ENCODE data around the gene ARAP1. TPM values are rescaled to one million over a fixed set of nuclear protein-coding genes. Genes with fewer than 3 reads are reported as not detected.

ARAP1 gene
- total and polyA plus RNA-seq, 2 of the 8 experiments (the other 6 are each of a cell fraction or from before 2014, with no cell fraction given): 25.7 to 61.6 TPM

DNA sequence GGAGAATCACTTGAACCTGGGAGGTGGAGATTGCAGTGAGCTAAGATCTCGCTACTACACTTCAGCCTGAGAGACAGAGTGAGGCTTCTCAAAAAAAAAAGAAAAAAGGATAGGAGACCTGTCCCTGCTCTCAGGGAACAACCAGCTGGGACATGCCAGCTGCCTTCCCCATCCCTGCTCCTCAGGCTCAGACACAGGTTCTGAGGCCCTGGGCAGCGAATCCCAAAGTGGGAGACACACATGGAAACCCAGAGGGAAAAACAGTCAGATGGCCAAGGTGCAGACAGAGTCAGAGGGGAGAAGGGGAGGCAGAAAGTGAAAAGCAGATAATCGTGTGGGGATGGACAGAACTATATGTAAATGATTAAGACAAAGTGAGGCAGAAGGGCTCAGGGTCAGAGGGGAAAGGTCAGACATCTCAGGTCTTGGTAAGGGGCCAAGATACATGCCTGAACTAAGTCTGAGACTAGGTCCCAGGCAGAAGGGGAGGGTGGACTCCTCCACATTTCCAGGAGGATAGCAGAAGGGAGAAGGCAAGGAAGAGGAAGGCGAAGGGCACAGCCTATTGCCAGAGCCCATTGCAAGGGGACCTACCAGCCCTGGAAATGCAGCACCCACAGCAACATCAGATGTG lies 27.4 kb upstream of the ARAP1 start (continued):
- TF ChIP-seq, protein P1, sequence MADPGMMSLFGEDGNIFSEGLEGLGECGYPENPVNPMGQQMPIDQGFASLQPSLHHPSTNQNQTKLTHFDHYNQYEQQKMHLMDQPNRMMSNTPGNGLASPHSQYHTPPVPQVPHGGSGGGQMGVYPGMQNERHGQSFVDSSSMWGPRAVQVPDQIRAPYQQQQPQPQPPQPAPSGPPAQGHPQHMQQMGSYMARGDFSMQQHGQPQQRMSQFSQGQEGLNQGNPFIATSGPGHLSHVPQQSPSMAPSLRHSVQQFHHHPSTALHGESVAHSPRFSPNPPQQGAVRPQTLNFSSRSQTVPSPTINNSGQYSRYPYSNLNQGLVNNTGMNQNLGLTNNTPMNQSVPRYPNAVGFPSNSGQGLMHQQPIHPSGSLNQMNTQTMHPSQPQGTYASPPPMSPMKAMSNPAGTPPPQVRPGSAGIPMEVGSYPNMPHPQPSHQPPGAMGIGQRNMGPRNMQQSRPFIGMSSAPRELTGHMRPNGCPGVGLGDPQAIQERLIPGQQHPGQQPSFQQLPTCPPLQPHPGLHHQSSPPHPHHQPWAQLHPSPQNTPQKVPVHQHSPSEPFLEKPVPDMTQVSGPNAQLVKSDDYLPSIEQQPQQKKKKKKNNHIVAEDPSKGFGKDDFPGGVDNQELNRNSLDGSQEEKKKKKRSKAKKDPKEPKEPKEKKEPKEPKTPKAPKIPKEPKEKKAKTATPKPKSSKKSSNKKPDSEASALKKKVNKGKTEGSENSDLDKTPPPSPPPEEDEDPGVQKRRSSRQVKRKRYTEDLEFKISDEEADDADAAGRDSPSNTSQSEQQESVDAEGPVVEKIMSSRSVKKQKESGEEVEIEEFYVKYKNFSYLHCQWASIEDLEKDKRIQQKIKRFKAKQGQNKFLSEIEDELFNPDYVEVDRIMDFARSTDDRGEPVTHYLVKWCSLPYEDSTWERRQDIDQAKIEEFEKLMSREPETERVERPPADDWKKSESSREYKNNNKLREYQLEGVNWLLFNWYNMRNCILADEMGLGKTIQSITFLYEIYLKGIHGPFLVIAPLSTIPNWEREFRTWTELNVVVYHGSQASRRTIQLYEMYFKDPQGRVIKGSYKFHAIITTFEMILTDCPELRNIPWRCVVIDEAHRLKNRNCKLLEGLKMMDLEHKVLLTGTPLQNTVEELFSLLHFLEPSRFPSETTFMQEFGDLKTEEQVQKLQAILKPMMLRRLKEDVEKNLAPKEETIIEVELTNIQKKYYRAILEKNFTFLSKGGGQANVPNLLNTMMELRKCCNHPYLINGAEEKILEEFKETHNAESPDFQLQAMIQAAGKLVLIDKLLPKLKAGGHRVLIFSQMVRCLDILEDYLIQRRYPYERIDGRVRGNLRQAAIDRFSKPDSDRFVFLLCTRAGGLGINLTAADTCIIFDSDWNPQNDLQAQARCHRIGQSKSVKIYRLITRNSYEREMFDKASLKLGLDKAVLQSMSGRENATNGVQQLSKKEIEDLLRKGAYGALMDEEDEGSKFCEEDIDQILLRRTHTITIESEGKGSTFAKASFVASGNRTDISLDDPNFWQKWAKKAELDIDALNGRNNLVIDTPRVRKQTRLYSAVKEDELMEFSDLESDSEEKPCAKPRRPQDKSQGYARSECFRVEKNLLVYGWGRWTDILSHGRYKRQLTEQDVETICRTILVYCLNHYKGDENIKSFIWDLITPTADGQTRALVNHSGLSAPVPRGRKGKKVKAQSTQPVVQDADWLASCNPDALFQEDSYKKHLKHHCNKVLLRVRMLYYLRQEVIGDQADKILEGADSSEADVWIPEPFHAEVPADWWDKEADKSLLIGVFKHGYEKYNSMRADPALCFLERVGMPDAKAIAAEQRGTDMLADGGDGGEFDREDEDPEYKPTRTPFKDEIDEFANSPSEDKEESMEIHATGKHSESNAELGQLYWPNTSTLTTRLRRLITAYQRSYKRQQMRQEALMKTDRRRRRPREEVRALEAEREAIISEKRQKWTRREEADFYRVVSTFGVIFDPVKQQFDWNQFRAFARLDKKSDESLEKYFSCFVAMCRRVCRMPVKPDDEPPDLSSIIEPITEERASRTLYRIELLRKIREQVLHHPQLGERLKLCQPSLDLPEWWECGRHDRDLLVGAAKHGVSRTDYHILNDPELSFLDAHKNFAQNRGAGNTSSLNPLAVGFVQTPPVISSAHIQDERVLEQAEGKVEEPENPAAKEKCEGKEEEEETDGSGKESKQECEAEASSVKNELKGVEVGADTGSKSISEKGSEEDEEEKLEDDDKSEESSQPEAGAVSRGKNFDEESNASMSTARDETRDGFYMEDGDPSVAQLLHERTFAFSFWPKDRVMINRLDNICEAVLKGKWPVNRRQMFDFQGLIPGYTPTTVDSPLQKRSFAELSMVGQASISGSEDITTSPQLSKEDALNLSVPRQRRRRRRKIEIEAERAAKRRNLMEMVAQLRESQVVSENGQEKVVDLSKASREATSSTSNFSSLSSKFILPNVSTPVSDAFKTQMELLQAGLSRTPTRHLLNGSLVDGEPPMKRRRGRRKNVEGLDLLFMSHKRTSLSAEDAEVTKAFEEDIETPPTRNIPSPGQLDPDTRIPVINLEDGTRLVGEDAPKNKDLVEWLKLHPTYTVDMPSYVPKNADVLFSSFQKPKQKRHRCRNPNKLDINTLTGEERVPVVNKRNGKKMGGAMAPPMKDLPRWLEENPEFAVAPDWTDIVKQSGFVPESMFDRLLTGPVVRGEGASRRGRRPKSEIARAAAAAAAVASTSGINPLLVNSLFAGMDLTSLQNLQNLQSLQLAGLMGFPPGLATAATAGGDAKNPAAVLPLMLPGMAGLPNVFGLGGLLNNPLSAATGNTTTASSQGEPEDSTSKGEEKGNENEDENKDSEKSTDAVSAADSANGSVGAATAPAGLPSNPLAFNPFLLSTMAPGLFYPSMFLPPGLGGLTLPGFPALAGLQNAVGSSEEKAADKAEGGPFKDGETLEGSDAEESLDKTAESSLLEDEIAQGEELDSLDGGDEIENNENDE (IDR thresholded peaks at IDR 0.05; ENCODE audit: insufficient replicate concordance, low read length): no peak
- no peak for TF ChIP-seq EP300 (IDR thresholded peaks at IDR 0.05; ENCODE audit: borderline replicate concordance in 1 of 2, low read depth in 2 of 2, low read length in 2 of 2)
- TF ChIP-seq, protein P2, sequence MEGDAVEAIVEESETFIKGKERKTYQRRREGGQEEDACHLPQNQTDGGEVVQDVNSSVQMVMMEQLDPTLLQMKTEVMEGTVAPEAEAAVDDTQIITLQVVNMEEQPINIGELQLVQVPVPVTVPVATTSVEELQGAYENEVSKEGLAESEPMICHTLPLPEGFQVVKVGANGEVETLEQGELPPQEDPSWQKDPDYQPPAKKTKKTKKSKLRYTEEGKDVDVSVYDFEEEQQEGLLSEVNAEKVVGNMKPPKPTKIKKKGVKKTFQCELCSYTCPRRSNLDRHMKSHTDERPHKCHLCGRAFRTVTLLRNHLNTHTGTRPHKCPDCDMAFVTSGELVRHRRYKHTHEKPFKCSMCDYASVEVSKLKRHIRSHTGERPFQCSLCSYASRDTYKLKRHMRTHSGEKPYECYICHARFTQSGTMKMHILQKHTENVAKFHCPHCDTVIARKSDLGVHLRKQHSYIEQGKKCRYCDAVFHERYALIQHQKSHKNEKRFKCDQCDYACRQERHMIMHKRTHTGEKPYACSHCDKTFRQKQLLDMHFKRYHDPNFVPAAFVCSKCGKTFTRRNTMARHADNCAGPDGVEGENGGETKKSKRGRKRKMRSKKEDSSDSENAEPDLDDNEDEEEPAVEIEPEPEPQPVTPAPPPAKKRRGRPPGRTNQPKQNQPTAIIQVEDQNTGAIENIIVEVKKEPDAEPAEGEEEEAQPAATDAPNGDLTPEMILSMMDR (IDR thresholded peaks at IDR 0.05; ENCODE audit: control extremely low read depth in 1 of 3, insufficient read depth in 1 of 3, low read depth in 1 of 3, low read length in 3 of 3): no peak
- TF ChIP-seq SIX5 (IDR thresholded peaks at IDR 0.05; ENCODE audit: low read depth, low read length): no peak
- no peak for TF ChIP-seq NANOG (IDR thresholded peaks at IDR 0.05; ENCODE audit: insufficient read depth, low read depth, low read length, poor library complexity, severe bottlenecking)
- TF ChIP-seq, protein P3, sequence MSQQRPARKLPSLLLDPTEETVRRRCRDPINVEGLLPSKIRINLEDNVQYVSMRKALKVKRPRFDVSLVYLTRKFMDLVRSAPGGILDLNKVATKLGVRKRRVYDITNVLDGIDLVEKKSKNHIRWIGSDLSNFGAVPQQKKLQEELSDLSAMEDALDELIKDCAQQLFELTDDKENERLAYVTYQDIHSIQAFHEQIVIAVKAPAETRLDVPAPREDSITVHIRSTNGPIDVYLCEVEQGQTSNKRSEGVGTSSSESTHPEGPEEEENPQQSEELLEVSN (IDR thresholded peaks at IDR 0.05): no peak

Data from H1 (cell line).